ENCODE data around the gene TRIOBP. TPM values are rescaled to one million over a fixed set of nuclear protein-coding genes. Genes with fewer than 3 reads are reported as not detected.

The TRIOBP gene
- total RNA-seq, 2 experiments from 2014 or later = 42.0 to 55.2 TPM

DNA sequence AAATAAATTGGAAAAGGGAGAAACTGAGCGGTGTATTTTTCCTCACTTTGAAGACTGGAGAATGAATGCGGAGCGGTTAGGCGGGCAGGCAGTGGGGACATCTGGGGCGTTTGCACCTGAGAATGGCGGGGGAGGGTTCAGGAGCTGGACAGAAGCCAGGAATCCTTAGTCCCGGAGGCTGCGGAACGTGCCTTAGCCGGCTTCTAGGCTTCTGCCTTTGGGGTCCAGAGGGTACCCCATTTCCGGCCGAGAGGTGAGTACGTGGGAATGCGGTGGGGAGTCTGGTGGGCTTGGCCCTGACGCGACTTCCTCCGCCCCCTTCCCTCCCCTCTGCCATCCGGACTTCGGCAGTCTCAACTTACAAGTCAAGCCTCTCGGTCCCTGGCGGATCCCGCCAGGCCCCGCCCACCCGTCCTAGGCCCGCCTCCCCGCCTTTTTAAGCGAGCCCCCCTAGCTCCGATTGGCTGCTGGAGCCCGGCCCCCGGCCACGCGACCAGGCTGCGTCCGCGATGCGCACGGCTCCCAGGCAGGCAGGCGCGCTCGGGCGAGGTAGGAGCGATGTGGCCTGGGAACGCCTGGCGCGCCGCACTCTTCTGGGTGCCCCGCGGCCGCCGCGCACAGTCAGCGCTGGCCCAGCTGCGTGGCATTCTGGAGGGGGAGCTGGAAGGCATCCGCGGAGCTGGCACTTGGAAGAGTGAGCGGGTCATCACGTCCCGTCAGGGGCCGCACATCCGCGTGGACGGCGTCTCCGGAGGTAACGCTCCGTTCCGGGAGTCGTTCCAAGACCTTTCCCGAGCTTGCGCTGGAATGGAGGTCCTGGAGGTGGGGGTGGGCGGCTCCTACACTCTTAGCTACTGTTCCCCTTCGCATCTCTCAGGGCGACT lies 110.8 kb downstream of the TRIOBP start, which contains the start of gene GCAT:
Gene GCAT (plus strand): TSS at position 525 of the 884 bp plus-strand sequence. CDS start 34 bp downstream, at position 559.
- Mint-ChIP-seq H3K36me3 (no peaks in the 10 kb centered on the region), H3K9me3 (ENCODE audit: low read depth) (no peaks in the 10 kb centered on the region), H3K4me3 (peak within 1 kb of the TSS; percentile 73), H3K27me3 (peaks cover 50% of the 10 kb centered on the region), H3K27ac (no peak within 1 kb of the TSS), H3K4me1 (peaks cover 33% of the 10 kb centered on the region)
- DNase-seq (peak; percentile 96), ATAC-seq (peak; percentile 99)
- CTCF ChIA-PET = interaction anchor here (0.8 to 4.8 kb wide), 10 partner anchors 11 to 269 kb away, joined by 3 to 61 read pairs (median 4); partner anchors contain the start of genes ANKRD54, C22orf23, NOL12 and POLR2F

DNA sequence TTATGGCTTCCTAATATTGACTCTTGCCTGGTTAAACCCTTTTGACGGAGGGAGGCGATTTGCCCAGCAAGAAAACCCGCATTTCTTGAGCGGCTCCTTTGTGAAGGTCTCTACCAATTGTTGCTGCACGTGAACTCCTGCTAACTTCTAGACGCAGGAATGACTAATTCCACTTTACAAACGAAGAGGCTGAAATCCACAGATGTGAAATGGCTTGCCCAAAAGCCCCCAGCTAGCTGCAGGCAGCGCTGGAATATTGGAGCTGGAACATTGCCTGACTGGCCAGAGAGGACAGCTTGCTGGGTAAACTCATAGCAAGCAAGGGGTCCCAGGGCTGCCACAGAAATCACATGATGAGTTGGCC lies 111.4 kb downstream of the TRIOBP start:
- ATAC-seq (no peak), DNase-seq (no peak)
- H3K4me3 Mint-ChIP-seq = peak overlapping the region; percentile 73
- peaks cover 27% of the 10 kb centered on the region for H3K4me1 Mint-ChIP-seq
- no peak overlapping the region for H3K27ac Mint-ChIP-seq
- no peaks in the 10 kb centered on the region for H3K36me3 Mint-ChIP-seq
- CTCF ChIA-PET = interaction anchor here (0.9 to 4.8 kb wide), 6 partner anchors 10 to 269 kb away, joined by 3 to 61 read pairs (median 4); partner anchors contain the start of genes C22orf23 and POLR2F
- H3K27me3 Mint-ChIP-seq = peaks cover 43% of the 10 kb centered on the region
- H3K9me3 Mint-ChIP-seq (ENCODE audit: low read depth) = no peaks in the 10 kb centered on the region

DNA sequence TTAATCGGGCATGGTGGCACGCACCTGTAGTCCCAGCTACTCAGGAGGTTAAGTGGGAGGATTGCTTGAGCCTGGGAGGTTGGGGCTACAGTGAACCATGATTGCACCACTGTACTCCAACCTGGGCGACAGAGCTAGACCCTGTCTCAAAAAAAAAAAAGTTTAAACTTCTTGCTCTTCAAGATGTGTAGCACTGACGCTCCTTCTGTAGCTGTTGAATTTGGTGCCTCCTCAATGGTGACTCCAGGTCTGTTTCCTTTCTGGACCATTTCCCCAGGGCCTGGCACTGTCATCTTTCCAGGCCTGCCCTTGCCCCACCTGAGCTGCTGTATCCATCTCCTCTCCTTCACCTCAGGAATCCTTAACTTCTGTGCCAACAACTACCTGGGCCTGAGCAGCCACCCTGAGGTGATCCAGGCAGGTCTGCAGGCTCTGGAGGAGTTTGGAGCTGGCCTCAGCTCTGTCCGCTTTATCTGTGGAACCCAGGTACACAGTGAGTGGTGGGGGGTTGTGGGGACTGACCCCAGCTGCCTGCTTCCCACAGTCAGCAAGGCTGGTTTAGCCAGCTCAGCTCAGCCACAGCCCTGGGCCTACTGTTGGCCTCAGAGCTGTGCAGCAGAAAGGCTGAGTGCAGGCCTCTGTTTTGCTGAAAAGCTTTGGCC lies 113.0 kb downstream of the TRIOBP start:
- peaks cover 23% of the 10 kb centered on the region for H3K4me1 Mint-ChIP-seq
- H3K27ac Mint-ChIP-seq = peak overlapping the region; percentile 7
- no peaks in the 10 kb centered on the region for H3K36me3 Mint-ChIP-seq
- no peak overlapping the region for H3K4me3 Mint-ChIP-seq
- no peak for ATAC-seq
- H3K9me3 Mint-ChIP-seq (ENCODE audit: low read depth) = no peaks in the 10 kb centered on the region
- H3K27me3 Mint-ChIP-seq = peaks cover 33% of the 10 kb centered on the region
- no peak for DNase-seq
- CTCF ChIA-PET = interaction anchor here (0.8 to 4.8 kb wide), 3 partner anchors 9 to 156 kb away, joined by 3 to 61 read pairs (median 4); no protein-coding TSS in a partner anchor

DNA sequence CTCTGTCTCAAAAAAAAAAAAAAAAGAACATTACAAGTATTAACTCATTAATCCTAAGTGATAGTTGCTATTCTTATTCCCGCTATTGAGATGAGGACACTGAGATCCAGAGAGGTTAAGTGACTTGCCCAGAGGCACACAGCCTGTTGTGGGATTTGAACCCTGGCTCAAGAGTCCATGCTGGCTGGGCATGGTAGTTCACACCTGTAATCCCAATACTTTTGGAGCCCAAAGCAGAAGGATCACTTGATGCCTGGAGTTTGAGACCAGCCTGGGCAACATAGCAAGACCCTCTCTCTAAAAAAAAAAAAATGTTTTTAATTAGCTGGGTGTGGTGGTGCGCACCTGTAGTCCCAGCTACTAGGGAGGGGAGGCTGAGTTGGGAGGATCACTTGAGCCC lies 115.0 kb downstream of the TRIOBP start:
- DNase-seq (no peak), ATAC-seq (no peak)
- CTCF ChIA-PET = no interaction called here
- Mint-ChIP-seq H3K36me3 (no peaks in the 10 kb centered on the region), H3K4me1 (peaks cover 10% of the 10 kb centered on the region), H3K9me3 (ENCODE audit: low read depth) (no peaks in the 10 kb centered on the region), H3K27ac (no peak overlapping the region), H3K4me3 (no peak overlapping the region), H3K27me3 (peaks cover 16% of the 10 kb centered on the region)

DNA sequence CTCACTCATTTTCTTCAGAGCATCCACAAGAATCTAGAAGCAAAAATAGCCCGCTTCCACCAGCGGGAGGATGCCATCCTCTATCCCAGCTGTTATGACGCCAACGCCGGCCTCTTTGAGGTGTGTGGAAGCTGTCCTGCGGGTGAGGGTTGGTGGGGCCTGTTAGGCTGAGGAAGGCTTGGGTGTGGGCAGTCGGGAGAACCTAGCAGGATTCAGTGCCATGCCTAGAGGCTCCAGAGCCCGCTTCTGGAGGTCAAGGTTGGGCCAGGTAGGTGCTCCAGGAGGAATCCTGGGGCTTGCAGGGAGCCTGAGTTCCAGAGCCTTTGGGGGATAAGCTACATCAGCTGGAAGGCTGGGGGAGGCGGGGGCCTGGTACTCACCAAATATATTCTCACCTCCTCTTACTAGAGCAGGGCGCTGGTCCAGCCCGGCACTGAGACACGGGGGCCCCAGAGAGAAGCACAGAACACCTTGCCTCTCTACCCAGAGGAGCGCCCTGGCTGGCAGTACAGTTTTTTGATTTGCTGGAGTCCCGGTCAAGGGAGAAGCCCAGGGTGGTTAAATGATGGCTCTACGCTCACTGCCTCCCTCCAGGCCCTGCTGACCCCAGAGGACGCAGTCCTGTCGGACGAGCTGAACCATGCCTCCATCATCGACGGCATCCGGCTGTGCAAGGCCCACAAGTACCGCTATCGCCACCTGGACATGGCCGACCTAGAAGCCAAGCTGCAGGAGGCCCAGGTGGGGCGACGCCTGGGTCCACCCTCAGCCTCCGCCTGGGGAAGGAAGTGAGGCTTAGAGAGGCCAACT lies 116.2 kb downstream of the TRIOBP start:
- Mint-ChIP-seq H3K27me3 (peaks cover 9% of the 10 kb centered on the region), H3K4me1 (peaks cover 15% of the 10 kb centered on the region), H3K36me3 (no peaks in the 10 kb centered on the region), H3K4me3 (no peak overlapping the region), H3K27ac (no peak overlapping the region), H3K9me3 (ENCODE audit: low read depth) (no peaks in the 10 kb centered on the region)
- DNase-seq (no peak), ATAC-seq (no peak)
- CTCF ChIA-PET = interaction anchor here (1.1 kb wide), 1 partner anchor 151 kb away, joined by 4 read pairs; no protein-coding TSS in a partner anchor

DNA sequence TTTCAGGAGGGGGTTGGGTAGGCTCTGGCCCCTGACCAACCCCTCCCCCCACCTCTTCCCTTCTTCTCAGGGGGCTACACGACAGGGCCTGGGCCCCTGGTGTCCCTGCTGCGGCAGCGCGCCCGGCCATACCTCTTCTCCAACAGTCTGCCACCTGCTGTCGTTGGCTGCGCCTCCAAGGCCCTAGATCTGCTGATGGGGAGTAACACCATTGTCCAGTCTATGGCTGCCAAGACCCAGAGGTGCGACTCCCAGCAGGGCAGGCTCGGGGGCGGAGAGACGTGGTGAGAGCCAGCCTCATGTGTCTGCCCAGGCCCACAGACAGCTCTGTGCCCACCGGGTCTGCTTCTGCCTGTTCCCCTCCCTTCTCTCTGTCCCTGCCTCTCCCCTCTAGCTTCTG lies 118.7 kb downstream of the TRIOBP start:
- ATAC-seq = no peak
- Mint-ChIP-seq H3K27ac (no peak overlapping the region), H3K4me1 (peaks cover 16% of the 10 kb centered on the region), H3K27me3 (peaks cover 18% of the 10 kb centered on the region), H3K4me3 (no peak overlapping the region), H3K9me3 (ENCODE audit: low read depth) (no peaks in the 10 kb centered on the region), H3K36me3 (no peaks in the 10 kb centered on the region)
- CTCF ChIA-PET = interaction anchor here (0.6 to 7.2 kb wide), 4 partner anchors 13 to 144 kb away, joined by 3 to 138 read pairs (median 32); no protein-coding TSS in a partner anchor
- DNase-seq = no peak

DNA sequence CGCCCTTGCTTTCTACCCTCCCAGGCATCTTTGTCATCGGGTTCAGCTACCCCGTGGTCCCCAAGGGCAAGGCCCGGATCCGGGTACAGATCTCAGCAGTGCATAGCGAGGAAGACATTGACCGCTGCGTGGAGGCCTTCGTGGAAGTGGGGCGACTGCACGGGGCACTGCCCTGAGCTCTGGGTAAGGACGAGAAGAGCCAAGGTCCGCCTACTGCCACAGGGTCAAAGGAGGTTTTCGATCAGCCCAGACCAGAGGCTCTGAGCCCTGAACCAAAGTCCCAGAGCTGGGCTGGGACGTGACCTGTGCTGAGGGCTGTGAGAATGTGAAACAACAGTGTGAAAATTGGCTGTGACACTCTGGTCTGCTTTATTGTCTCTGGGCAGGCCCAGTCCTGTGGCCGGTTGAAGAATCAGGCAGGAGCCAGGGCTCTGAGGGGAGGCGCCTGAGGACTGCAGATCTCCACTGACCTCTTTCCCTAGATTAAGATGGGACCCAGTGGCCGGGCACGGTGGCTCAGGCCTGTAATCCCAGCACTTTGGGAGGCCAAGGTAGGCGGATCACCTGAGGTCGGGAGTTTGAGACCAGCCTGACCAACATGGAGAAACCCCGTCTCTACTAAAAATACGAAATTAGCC lies 119.8 kb downstream of the TRIOBP start:
- Mint-ChIP-seq H3K4me1 (peaks cover 16% of the 10 kb centered on the region), H3K4me3 (no peak overlapping the region), H3K36me3 (no peaks in the 10 kb centered on the region), H3K27me3 (peaks cover 23% of the 10 kb centered on the region), H3K9me3 (ENCODE audit: low read depth) (no peaks in the 10 kb centered on the region), H3K27ac (no peak overlapping the region)
- DNase-seq (no peak), ATAC-seq (no peak)
- CTCF ChIA-PET = interaction anchor here (0.8 to 7.2 kb wide), 20 partner anchors 8 to 174 kb away, joined by 3 to 138 read pairs (median 7); partner anchors contain the start of genes ANKRD54, C22orf23, GCAT and LGALS1

DNA sequence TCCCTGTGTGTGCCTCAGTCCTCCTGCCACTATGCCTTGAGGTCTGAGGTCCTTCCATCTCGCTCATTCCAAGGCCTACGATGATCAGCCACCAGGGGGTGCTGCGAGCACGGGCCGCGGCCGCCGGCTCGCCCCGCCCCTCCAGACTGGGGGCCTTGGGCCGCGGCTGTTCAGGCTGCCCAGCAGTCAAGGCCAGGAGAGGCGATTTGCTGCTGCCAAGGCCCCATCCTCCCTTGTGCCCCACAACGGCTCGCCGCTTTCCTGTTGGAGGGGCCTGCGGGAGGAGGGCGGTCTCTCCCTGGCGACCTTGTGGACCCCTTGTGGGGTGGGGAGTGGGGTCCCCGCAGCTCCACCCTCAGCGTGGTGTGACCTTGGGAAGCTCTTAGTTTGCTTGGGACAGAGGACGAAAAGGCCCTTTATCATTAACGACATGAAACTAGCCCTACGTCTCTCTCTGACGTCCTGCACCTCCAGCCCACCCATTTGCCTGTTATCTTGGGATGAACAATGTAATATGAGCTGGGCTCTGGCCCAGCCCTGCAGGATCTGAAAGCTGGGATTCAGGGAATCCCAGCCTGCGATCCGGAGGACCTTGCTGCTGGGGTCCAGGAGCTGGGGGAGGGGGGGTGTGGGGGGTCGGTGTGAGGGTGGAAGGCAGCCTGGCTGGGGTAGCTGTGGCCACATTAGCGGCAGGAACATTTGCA lies 121.0 kb downstream of the TRIOBP start:
- CTCF ChIA-PET = interaction anchor here (0.8 to 7.2 kb wide), 39 partner anchors 9 to 595 kb away, joined by 3 to 138 read pairs (median 5); partner anchors contain the start of genes ANKRD54, C22orf23, EIF3L and GCAT
- peak; percentile 88 for ATAC-seq
- no peak overlapping the region for H3K27ac Mint-ChIP-seq
- H3K9me3 Mint-ChIP-seq (ENCODE audit: low read depth) = no peaks in the 10 kb centered on the region
- peak; percentile 82 for DNase-seq
- H3K36me3 Mint-ChIP-seq = no peaks in the 10 kb centered on the region
- H3K4me3 Mint-ChIP-seq = no peak overlapping the region
- H3K4me1 Mint-ChIP-seq = peaks cover 16% of the 10 kb centered on the region
- H3K27me3 Mint-ChIP-seq = peaks cover 28% of the 10 kb centered on the region

DNA sequence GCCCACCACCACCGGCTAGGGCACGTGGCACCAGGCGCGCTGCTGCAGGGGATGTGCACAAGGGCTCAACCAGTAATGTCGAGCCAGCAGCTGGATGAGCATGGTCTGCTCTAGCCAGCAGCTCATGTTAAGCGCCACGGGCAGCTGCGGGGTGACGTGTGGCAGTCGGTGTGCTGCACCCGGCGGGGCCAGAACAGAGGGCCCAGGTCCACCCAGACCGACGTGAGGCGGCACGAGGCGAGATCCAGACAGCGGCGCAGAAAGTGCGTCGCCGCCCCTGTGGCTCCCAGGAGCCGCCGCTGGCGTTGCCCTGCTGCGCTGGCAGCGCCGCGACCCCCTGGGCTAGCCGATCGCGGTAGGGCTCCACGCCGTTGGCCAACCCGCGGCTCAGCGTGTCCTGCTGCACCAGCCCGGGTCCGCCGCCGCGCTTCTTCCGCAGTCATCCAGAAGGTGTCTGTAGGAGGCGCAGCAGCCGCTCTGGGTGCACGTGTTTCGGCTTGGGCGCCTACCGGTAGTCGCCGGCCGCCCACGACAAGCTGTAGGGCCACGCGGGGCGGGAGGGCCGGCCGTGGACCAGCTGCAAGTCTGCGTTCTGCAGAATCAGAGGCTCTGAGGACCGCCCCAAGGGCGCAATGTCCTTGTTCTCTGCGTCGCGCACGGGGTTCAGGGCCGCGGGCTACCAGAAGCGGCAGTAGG lies 121.7 kb downstream of the TRIOBP start:
- DNase-seq (peak; percentile 78), ATAC-seq (peak; percentile 81)
- Mint-ChIP-seq H3K27me3 (peaks cover 32% of the 10 kb centered on the region), H3K36me3 (no peaks in the 10 kb centered on the region), H3K4me1 (peaks cover 16% of the 10 kb centered on the region), H3K4me3 (peak overlapping the region; percentile 25), H3K9me3 (ENCODE audit: low read depth) (no peaks in the 10 kb centered on the region), H3K27ac (no peak overlapping the region)
- CTCF ChIA-PET = interaction anchor here (0.7 to 7.2 kb wide), 36 partner anchors 9 to 594 kb away, joined by 3 to 138 read pairs (median 5); partner anchors contain the start of genes ANKRD54, C22orf23, EIF3L and GCAT

DNA sequence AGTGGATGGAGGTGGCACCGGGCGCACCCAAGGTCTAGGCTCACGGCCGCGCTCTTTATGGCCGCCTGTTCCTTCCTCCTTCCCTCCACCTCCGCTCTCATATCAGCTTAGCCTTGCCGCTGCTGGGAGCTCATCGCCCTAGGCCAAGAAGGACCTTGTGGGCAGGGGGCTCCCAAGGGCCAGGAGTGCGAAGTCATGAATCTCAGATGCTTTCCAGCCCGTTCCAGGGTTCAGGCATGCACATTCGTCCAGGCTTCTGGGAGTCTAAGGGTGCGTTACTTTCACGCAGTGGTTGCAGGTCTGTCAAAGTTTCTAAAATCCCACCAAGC lies 122.2 kb downstream of the TRIOBP start:
- ATAC-seq = no peak
- H3K4me1 Mint-ChIP-seq = peaks cover 16% of the 10 kb centered on the region
- no peak for DNase-seq
- H3K36me3 Mint-ChIP-seq = no peaks in the 10 kb centered on the region
- H3K27ac Mint-ChIP-seq = no peak overlapping the region
- no peaks in the 10 kb centered on the region for H3K9me3 Mint-ChIP-seq (ENCODE audit: low read depth)
- peaks cover 33% of the 10 kb centered on the region for H3K27me3 Mint-ChIP-seq
- CTCF ChIA-PET = interaction anchor here (0.7 to 7.2 kb wide), 23 partner anchors 8 to 594 kb away, joined by 3 to 138 read pairs (median 9); partner anchors contain the start of genes ANKRD54, C22orf23, EIF3L and GCAT
- H3K4me3 Mint-ChIP-seq = no peak overlapping the region

DNA sequence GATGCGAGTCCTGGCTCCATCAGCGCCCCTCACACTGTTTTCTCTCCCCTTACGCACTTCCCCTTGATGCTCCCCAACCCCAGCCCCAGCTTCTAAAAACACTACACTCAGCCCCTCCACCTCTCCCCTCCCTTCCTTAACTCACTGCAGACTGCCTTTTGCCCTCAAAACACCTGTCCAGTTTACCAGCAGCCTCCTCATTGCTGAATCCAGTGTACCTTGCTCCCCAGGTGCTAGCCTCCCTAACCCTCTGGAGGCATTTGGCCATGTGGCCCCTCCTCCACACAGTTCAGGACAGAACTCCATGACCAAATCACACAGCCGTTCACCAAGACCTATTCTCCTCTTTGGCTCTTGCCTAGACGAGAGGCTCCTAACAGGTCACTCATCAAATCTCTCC lies 123.5 kb downstream of the TRIOBP start:
- no peak for DNase-seq
- Mint-ChIP-seq H3K4me3 (no peak overlapping the region), H3K27ac (no peak overlapping the region), H3K27me3 (peaks cover 36% of the 10 kb centered on the region), H3K9me3 (ENCODE audit: low read depth) (no peaks in the 10 kb centered on the region), H3K36me3 (no peaks in the 10 kb centered on the region), H3K4me1 (peaks cover 20% of the 10 kb centered on the region)
- ATAC-seq = no peak
- CTCF ChIA-PET = interaction anchor here (0.7 to 7.2 kb wide), 7 partner anchors 12 to 136 kb away, joined by 3 to 138 read pairs (median 37); partner anchors contain the start of genes ANKRD54 and GCAT

Data from activated CD8-positive, alpha-beta memory T cell treated with anti-CD3 and anti-CD28 coated beads, Interleukin-2, amount 10 ng/mL, durations not matched to agents 7 days and 5 days (primary cell).